Measurements from ENCODE around the gene DRAXIN. TPM values are rescaled to one million over a fixed set of nuclear protein-coding genes. Genes with fewer than 3 reads are reported as not detected.

The DRAXIN gene
- total RNA-seq, 5 donors from 2014 or later (not counting 1 experiment from before 2014, with no cell fraction given) = 0.18 to 2.0 (median 0.23) TPM

- WGBS (ENCODE audit: insufficient coverage) = 88% methylated on average over 13 of the region's 15 CpGs
- H3K4me1 Mint-ChIP-seq = peaks cover 0 to 2% (median 0%) of the 10 kb centered on the region in 3 donors
- H3K9me3 Mint-ChIP-seq = no peaks in the 10 kb centered on the region
- Histone ChIP-seq H3K27me3 (replicated peaks in 1 of 2; ENCODE audit: control insufficient read depth in 2 of 2, extremely low read depth in 1 of 2, insufficient read depth in 2 of 2, low read length in 1 of 2) (peaks cover 3 to 48% of the 10 kb centered on the region in 2 experiments), H3K9me3 (no peaks in the 10 kb centered on the region), H3K27ac (ENCODE audit: low read length) (no peak overlapping the region), H3K4me3 (ENCODE audit: control insufficient read depth in 1 of 2, extremely low read depth in 1 of 2, low read length in 1 of 2) (no peak overlapping the region), H3K4me1 (ENCODE audit: control insufficient read depth in 1 of 2, extremely low read depth in 1 of 2, insufficient read depth in 2 of 2, low read length in 2 of 2) (no peaks in the 10 kb centered on the region), H3K36me3 (ENCODE audit: control insufficient read depth in 2 of 2, extremely low read depth in 1 of 2, insufficient read depth in 1 of 2, low read length in 1 of 2) (no peaks in the 10 kb centered on the region)
- CTCF ChIA-PET = no interaction called here
- peaks cover 8 to 11% of the 10 kb centered on the region in 2 donors for H3K27me3 Mint-ChIP-seq
- H3K4me3 Mint-ChIP-seq = no peak overlapping the region
- ATAC-seq (replicated peaks in 1 of 4) (no peak), DNase-seq (no peak)
- no peaks in the 10 kb centered on the region for H3K36me3 Mint-ChIP-seq
- no peak overlapping the region for H3K27ac Mint-ChIP-seq
- POLR2A ChIA-PET = no interaction called here
These were observed 10.7 kb downstream of the DRAXIN start for GRCh38 chr1:11701981-11702803.

GRCh38 chr1:11703357-11704193, 12.1 kb downstream of the DRAXIN start:
- no peaks in the 10 kb centered on the region for H3K4me1 Mint-ChIP-seq
- Histone ChIP-seq H3K9me3 (no peaks in the 10 kb centered on the region), H3K36me3 (ENCODE audit: control insufficient read depth in 2 of 2, extremely low read depth in 1 of 2, insufficient read depth in 1 of 2, low read length in 1 of 2) (no peaks in the 10 kb centered on the region), H3K27ac (ENCODE audit: low read length) (no peak overlapping the region), H3K4me3 (ENCODE audit: control insufficient read depth in 1 of 2, extremely low read depth in 1 of 2, low read length in 1 of 2) (no peak overlapping the region), H3K4me1 (ENCODE audit: control insufficient read depth in 1 of 2, extremely low read depth in 1 of 2, insufficient read depth in 2 of 2, low read length in 2 of 2) (peaks cover 0 to 3% of the 10 kb centered on the region in 2 experiments), H3K27me3 (replicated peaks in 1 of 2; ENCODE audit: control insufficient read depth in 2 of 2, extremely low read depth in 1 of 2, insufficient read depth in 2 of 2, low read length in 1 of 2) (peaks cover 3 to 49% of the 10 kb centered on the region in 2 experiments)
- DNase-seq (no peak), ATAC-seq (replicated peaks in 1 of 4) (no peak)
- no peak overlapping the region for H3K4me3 Mint-ChIP-seq
- WGBS (ENCODE audit: insufficient coverage) = 68% methylated on average over 4 of the region's 8 CpGs
- H3K36me3 Mint-ChIP-seq = no peaks in the 10 kb centered on the region
- no peak overlapping the region for H3K27ac Mint-ChIP-seq
- H3K9me3 Mint-ChIP-seq = no peaks in the 10 kb centered on the region
- H3K27me3 Mint-ChIP-seq = peaks cover 8 to 11% of the 10 kb centered on the region in 2 donors
- ChIA-PET POLR2A (no interaction called here), CTCF (no interaction called here)

GRCh38 chr1:11704194-11704529, 12.7 kb downstream of the DRAXIN start:
- H3K9me3 ChIP-seq = no peaks in the 10 kb centered on the region
- Mint-ChIP-seq H3K4me1 (no peaks in the 10 kb centered on the region), H3K27me3 (peaks cover 8 to 11% of the 10 kb centered on the region in 2 donors), H3K27ac (no peak overlapping the region), H3K9me3 (no peaks in the 10 kb centered on the region), H3K36me3 (no peaks in the 10 kb centered on the region), H3K4me3 (no peak overlapping the region)
- peaks cover 5 to 51% of the 10 kb centered on the region in 2 experiments for H3K27me3 ChIP-seq (replicated peaks in 1 of 2; ENCODE audit: control insufficient read depth in 2 of 2, extremely low read depth in 1 of 2, insufficient read depth in 2 of 2, low read length in 1 of 2)
- POLR2A ChIA-PET = no interaction called here
- WGBS (ENCODE audit: insufficient coverage) = 80% methylated on average over 10 of the region's 11 CpGs
- H3K4me1 ChIP-seq (ENCODE audit: control insufficient read depth in 1 of 2, extremely low read depth in 1 of 2, insufficient read depth in 2 of 2, low read length in 2 of 2) = peaks cover 0 to 3% of the 10 kb centered on the region in 2 experiments
- no peaks in the 10 kb centered on the region for H3K36me3 ChIP-seq (ENCODE audit: control insufficient read depth in 2 of 2, extremely low read depth in 1 of 2, insufficient read depth in 1 of 2, low read length in 1 of 2)
- no peak overlapping the region for H3K27ac ChIP-seq (ENCODE audit: low read length)
- CTCF ChIA-PET = no interaction called here
- ATAC-seq (replicated peaks in 1 of 4) (no peak), DNase-seq (no peak)
- H3K4me3 ChIP-seq (ENCODE audit: control insufficient read depth in 1 of 2, extremely low read depth in 1 of 2, low read length in 1 of 2) = no peak overlapping the region

DNA sequence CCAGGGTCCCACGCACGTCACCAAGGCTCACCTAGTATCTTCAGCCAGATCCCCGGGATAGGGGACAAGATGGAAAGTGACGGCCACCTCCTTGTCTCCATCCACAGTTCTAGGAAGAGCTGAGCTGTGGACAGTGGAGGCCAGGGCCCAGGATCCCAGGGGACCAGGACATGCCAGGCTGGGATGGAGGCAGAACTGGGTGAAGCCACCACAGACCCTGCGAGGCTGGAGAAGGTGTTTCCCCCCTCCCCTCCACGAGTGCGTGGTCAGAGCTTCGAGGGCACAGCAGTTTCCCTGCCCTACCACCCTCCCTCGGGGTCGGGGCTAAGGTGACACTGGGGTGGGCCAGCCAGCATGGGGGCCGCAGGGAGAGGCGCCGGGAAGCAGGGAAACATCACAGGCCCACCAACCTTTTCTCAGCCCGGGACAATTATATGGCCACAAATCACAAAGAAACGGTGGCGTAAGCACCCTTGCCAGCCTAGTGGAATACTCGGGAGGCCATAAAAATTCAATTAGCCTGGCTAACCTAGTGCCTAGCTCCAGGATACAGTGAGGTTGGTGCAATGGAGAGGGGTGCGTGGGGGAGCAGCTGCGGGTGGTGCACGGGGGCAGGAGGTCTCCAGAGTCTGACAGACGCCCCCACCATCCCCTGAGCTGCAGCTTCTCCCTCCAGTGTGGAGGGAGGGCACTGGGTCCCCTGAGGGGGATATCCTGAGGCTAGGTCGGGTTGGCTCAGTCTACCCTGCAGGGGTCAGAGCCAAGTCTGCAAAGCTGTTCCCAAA, 13.4 kb downstream of the DRAXIN start:
- no peaks in the 10 kb centered on the region for H3K36me3 ChIP-seq (ENCODE audit: control insufficient read depth in 2 of 2, extremely low read depth in 1 of 2, insufficient read depth in 1 of 2, low read length in 1 of 2)
- DNase-seq (no peak), ATAC-seq (replicated peaks in 1 of 4) (no peak)
- 72% methylated on average over 13 of the region's 22 CpGs for WGBS (ENCODE audit: insufficient coverage)
- Mint-ChIP-seq H3K27ac (no peak overlapping the region), H3K4me3 (no peak overlapping the region), H3K9me3 (no peaks in the 10 kb centered on the region), H3K4me1 (no peaks in the 10 kb centered on the region), H3K27me3 (peaks cover 8 to 11% of the 10 kb centered on the region in 2 donors), H3K36me3 (no peaks in the 10 kb centered on the region)
- H3K9me3 ChIP-seq = no peaks in the 10 kb centered on the region
- H3K4me1 ChIP-seq (ENCODE audit: control insufficient read depth in 1 of 2, extremely low read depth in 1 of 2, insufficient read depth in 2 of 2, low read length in 2 of 2) = peaks cover 0 to 3% of the 10 kb centered on the region in 2 experiments
- peaks cover 5 to 56% of the 10 kb centered on the region in 2 experiments for H3K27me3 ChIP-seq (replicated peaks in 1 of 2; ENCODE audit: control insufficient read depth in 2 of 2, extremely low read depth in 1 of 2, insufficient read depth in 2 of 2, low read length in 1 of 2)
- CTCF ChIA-PET = no interaction called here
- POLR2A ChIA-PET = no interaction called here
- no peak overlapping the region for H3K27ac ChIP-seq (ENCODE audit: low read length)
- no peak overlapping the region for H3K4me3 ChIP-seq (ENCODE audit: control insufficient read depth in 1 of 2, extremely low read depth in 1 of 2, low read length in 1 of 2)

DNA sequence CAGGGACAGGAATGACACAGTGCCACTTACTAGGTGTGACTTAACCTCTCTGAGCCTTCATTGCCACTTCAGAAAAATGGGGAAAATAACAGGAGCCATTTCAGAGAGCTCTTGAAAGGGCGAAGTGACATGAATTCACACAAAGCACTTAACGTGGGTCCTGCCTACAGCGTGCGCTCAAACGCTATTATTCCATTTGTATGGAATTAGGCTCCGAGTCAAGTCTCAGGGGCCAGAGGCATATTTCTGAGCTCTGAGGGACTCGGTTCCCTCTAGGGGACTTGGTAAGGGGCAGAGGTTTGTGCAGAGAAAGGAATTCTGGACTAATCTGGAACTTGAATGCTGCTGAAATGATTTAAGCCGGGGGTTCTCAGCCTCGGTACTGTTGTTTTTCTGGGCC, 14.1 kb downstream of the DRAXIN start:
- POLR2A ChIA-PET = interaction anchor here in 1 of 2 donors (0.5 kb wide), 1 partner anchor 199 kb away, joined by 4 read pairs; no protein-coding TSS in a partner anchor
- DNase-seq (no peak), ATAC-seq (replicated peaks in 1 of 4) (no peak)
- Mint-ChIP-seq H3K9me3 (no peaks in the 10 kb centered on the region), H3K27ac (no peak overlapping the region), H3K4me1 (no peaks in the 10 kb centered on the region), H3K27me3 (peaks cover 8 to 11% of the 10 kb centered on the region in 2 donors), H3K4me3 (no peak overlapping the region), H3K36me3 (no peaks in the 10 kb centered on the region)
- H3K4me3 ChIP-seq (ENCODE audit: control insufficient read depth in 1 of 2, extremely low read depth in 1 of 2, low read length in 1 of 2) = no peak overlapping the region
- WGBS (ENCODE audit: insufficient coverage) = 84% methylated on average over 9 of the region's 9 CpGs
- H3K27me3 ChIP-seq (replicated peaks in 1 of 2; ENCODE audit: control insufficient read depth in 2 of 2, extremely low read depth in 1 of 2, insufficient read depth in 2 of 2, low read length in 1 of 2) = peaks cover 5 to 54% of the 10 kb centered on the region in 2 experiments
- no peaks in the 10 kb centered on the region for H3K36me3 ChIP-seq (ENCODE audit: control insufficient read depth in 2 of 2, extremely low read depth in 1 of 2, insufficient read depth in 1 of 2, low read length in 1 of 2)
- CTCF ChIA-PET = no interaction called here
- H3K27ac ChIP-seq (ENCODE audit: low read length) = no peak overlapping the region
- no peaks in the 10 kb centered on the region for H3K9me3 ChIP-seq
- H3K4me1 ChIP-seq (ENCODE audit: control insufficient read depth in 1 of 2, extremely low read depth in 1 of 2, insufficient read depth in 2 of 2, low read length in 2 of 2) = peaks cover 0 to 3% of the 10 kb centered on the region in 2 experiments

- no peak for DNase-seq
- Mint-ChIP-seq H3K27ac (no peak overlapping the region), H3K27me3 (peaks cover 7 to 8% of the 10 kb centered on the region in 2 donors), H3K9me3 (no peaks in the 10 kb centered on the region), H3K4me3 (no peak overlapping the region), H3K36me3 (no peaks in the 10 kb centered on the region), H3K4me1 (no peaks in the 10 kb centered on the region)
- Histone ChIP-seq H3K27me3 (replicated peaks in 1 of 2; ENCODE audit: control insufficient read depth in 2 of 2, extremely low read depth in 1 of 2, insufficient read depth in 2 of 2, low read length in 1 of 2) (peaks cover 5 to 54% of the 10 kb centered on the region in 2 experiments), H3K4me1 (ENCODE audit: control insufficient read depth in 1 of 2, extremely low read depth in 1 of 2, insufficient read depth in 2 of 2, low read length in 2 of 2) (peaks cover 0 to 5% of the 10 kb centered on the region in 2 experiments), H3K36me3 (ENCODE audit: control insufficient read depth in 2 of 2, extremely low read depth in 1 of 2, insufficient read depth in 1 of 2, low read length in 1 of 2) (no peaks in the 10 kb centered on the region), H3K27ac (ENCODE audit: low read length) (no peak overlapping the region), H3K4me3 (ENCODE audit: control insufficient read depth in 1 of 2, extremely low read depth in 1 of 2, low read length in 1 of 2) (no peak overlapping the region), H3K9me3 (no peaks in the 10 kb centered on the region)
- WGBS (ENCODE audit: insufficient coverage) = 80% methylated on average over 14 of the region's 14 CpGs
- no peak for ATAC-seq (replicated peaks in 1 of 4)
- ChIA-PET CTCF (no interaction called here), POLR2A (interaction anchor here in 1 of 2 donors (0.5 kb wide), 1 partner anchor 198 kb away, joined by 4 read pairs; no protein-coding TSS in a partner anchor)
These were observed 14.8 kb downstream of the DRAXIN start for GRCh38 chr1:11706292-11706691.
